Mesodermal cell (in vitro differentiated cells): ENCODE results near the gene RMI2.

ENCODE experiments used
- H3K27ac ChIP-seq: 2 replicates; pipeline ENCODE4 v1.7.0; 2013; ENCODE audit warnings: mild to moderate bottlenecking, low read depth, low read length, moderate library complexity; ENCODE audit not compliant: severe bottlenecking
- H3K36me3 ChIP-seq: 2 replicates; pipeline ENCODE4 v1.7.1; 2013; ENCODE audit warnings: mild to moderate bottlenecking, low read length, moderate library complexity; ENCODE audit not compliant: control insufficient read depth, insufficient read depth
- H3K4me1 ChIP-seq: one replicate; pipeline ENCODE4 v1.7.1; 2013; ENCODE audit warnings: mild to moderate bottlenecking, low read length; ENCODE audit not compliant: insufficient read depth, control insufficient read depth, poor library complexity, severe bottlenecking
- H3K4me3 ChIP-seq: 2 replicates; pipeline ENCODE4 v1.7.0; 2013; ENCODE audit warnings: low read length, control low read depth, mild to moderate bottlenecking; ENCODE audit not compliant: insufficient read depth, poor library complexity, severe bottlenecking; ENCODE audit errors: extremely low read depth
- H3K9me3 ChIP-seq: 2 replicates; pipeline ENCODE4 v1.7.1; 2013; ENCODE audit warnings: mild to moderate bottlenecking, low read length, moderate library complexity; ENCODE audit not compliant: control insufficient read depth
- WGBS, 2 experiments: methylation state at CpG; one replicate each; pipeline ENCODE4 v1.1.5; 2013; ENCODE audit warnings: missing lambda C conversion rate in 2 of 2; ENCODE audit not compliant: insufficient coverage in 2 of 2; 5-methylcytosine and 5-hydroxymethylcytosine counted together

RMI2 gene

GRCh38 chr16:11301645-11302501, 43.4 kb upstream of the RMI2 start:
- Histone ChIP-seq H3K4me3 (no peak overlapping the region), H3K27ac (no peak overlapping the region), H3K4me1 (peaks cover 10% of the 10 kb centered on the region), H3K36me3 (no peaks in the 10 kb centered on the region), H3K9me3 (no peaks in the 10 kb centered on the region)
- WGBS, 2 experiments, result 92 to 100% methylated on average over 1 to 2 of the region's 4 CpGs

GRCh38 chr16:11302977-11303376, 42.3 kb upstream of the RMI2 start:
- Histone ChIP-seq H3K4me3 (no peak overlapping the region), H3K36me3 (no peaks in the 10 kb centered on the region), H3K4me1 (peaks cover under 1% of the 10 kb centered on the region), H3K27ac (no peak overlapping the region), H3K9me3 (no peaks in the 10 kb centered on the region)
- 93 to 100% methylated on average over 3 to 4 of the region's 4 CpGs for WGBS, 2 experiments

- Histone ChIP-seq H3K9me3 (no peaks in the 10 kb centered on the region), H3K4me3 (no peak overlapping the region), H3K4me1 (no peaks in the 10 kb centered on the region), H3K27ac (no peak overlapping the region), H3K36me3 (no peaks in the 10 kb centered on the region)
- 91 to 94% methylated on average over 17 to 18 of the region's 18 CpGs for WGBS, 2 experiments
These were observed 41.7 kb upstream of the RMI2 start for GRCh38 chr16:11303405-11304138.

- no peak overlapping the region for H3K27ac ChIP-seq
- H3K36me3 ChIP-seq, result no peaks in the 10 kb centered on the region
- WGBS, 2 experiments, result 60 to 87% methylated on average over 1 to 3 of the region's 8 CpGs
- H3K4me3 ChIP-seq, result no peak overlapping the region
- no peaks in the 10 kb centered on the region for H3K9me3 ChIP-seq
- peaks cover 2% of the 10 kb centered on the region for H3K4me1 ChIP-seq
These were observed 38.9 kb upstream of the RMI2 start for GRCh38 chr16:11306381-11306780.

GRCh38 chr16:11306997-11307638, 38.1 kb upstream of the RMI2 start:
- no peak overlapping the region for H3K4me3 ChIP-seq
- H3K4me1 ChIP-seq, result peaks cover 4% of the 10 kb centered on the region
- H3K27ac ChIP-seq, result no peak overlapping the region
- WGBS, 2 experiments, result 89 to 98% methylated on average over 6 of the region's 7 CpGs
- no peaks in the 10 kb centered on the region for H3K9me3 ChIP-seq
- H3K36me3 ChIP-seq, result no peaks in the 10 kb centered on the region

GRCh38 chr16:11307639-11308492, 37.4 kb upstream of the RMI2 start:
- no peaks in the 10 kb centered on the region for H3K36me3 ChIP-seq
- no peak overlapping the region for H3K27ac ChIP-seq
- no peak overlapping the region for H3K4me3 ChIP-seq
- H3K4me1 ChIP-seq, result peaks cover 11% of the 10 kb centered on the region
- no peaks in the 10 kb centered on the region for H3K9me3 ChIP-seq
- 91 to 98% methylated on average over 12 to 20 of the region's 21 CpGs for WGBS, 2 experiments

GRCh38 chr16:11308493-11309283, 36.6 kb upstream of the RMI2 start:
- Histone ChIP-seq H3K9me3 (no peaks in the 10 kb centered on the region), H3K27ac (no peak overlapping the region), H3K4me3 (no peak overlapping the region), H3K4me1 (peaks cover 19% of the 10 kb centered on the region), H3K36me3 (no peaks in the 10 kb centered on the region)
- 85 to 88% methylated on average over 11 to 15 of the region's 15 CpGs for WGBS, 2 experiments

GRCh38 chr16:11309895-11310633, 35.2 kb upstream of the RMI2 start:
- no peak overlapping the region for H3K4me3 ChIP-seq
- H3K9me3 ChIP-seq, result no peaks in the 10 kb centered on the region
- no peaks in the 10 kb centered on the region for H3K36me3 ChIP-seq
- H3K4me1 ChIP-seq, result peaks cover 29% of the 10 kb centered on the region
- no peak overlapping the region for H3K27ac ChIP-seq
- WGBS, 2 experiments, result 83 to 87% methylated on average over 7 to 8 of the region's 9 CpGs

- WGBS, 2 experiments, result 100% methylated on average over 1 to 3 of the region's 3 CpGs
- H3K27ac ChIP-seq, result no peak overlapping the region
- H3K36me3 ChIP-seq, result no peaks in the 10 kb centered on the region
- H3K4me3 ChIP-seq, result no peak overlapping the region
- no peaks in the 10 kb centered on the region for H3K9me3 ChIP-seq
- peaks cover 35% of the 10 kb centered on the region for H3K4me1 ChIP-seq
These were observed 34.7 kb upstream of the RMI2 start for GRCh38 chr16:11310634-11310977.
